ENCODE results near the gene NBPF11. TPM values are rescaled to one million over a fixed set of nuclear protein-coding genes. Genes with fewer than 3 reads are reported as not detected.

The NBPF11 gene
- polyA plus RNA-seq, 1 experiment, result 7.6 TPM

DNA sequence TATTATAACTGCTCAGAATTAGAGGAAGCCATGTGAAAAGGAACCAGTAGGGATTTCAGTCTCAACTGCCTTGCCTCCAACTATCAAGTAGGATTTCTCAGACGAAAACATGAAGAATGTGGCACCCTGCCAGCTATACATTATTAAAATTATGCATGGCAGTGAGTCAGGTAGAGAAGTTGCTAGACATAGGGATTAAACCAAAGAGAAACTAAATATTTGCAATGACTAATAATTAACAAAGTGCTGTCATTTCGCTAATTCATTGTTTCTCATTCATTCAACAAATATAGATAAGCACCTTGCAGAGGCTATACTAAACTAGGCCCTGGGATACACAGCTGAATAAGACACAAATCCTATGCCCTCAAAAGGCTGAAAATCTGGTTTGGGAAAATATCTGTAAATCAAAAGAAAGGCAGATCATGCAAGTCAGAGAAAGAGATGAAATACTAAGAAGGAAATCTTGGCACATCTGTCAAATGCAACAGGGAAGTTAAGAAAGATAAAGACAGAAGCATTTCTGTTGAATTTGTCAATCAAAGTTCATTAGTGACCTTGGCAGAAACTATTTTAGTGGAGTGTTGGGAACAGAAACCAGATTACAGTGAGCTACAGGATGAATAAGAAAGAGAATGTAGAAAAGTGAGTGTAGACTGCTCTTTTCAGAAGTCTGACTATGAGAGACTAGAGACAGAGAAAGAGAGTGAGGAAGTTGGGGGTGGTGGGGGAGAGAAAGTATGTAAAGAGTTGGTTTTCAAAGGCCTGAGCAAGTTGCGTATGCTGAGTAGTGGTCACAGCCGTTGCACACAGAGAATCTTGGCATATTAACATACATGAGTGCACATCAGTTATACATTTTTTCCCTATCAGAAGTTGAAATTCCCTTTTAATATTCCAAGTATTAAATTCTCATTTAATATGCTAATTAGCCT lies 14.7 kb upstream of the NBPF11 start:
- Histone ChIP-seq H3K9me3 (ENCODE audit: control insufficient read depth, insufficient read depth, low read length) (peaks cover 2% of the 10 kb centered on the region; the same call in 1 of the 2 replicates), H3K27me3 (ENCODE audit: control insufficient read depth, insufficient read depth, low read length) (peaks cover 8% of the 10 kb centered on the region), H3K4me3 (ENCODE audit: low read depth, low read length) (no peak overlapping the region), H3K27ac (ENCODE audit: low read depth, low read length) (no peak overlapping the region)
- ChIA-PET CTCF (no interaction called here), POLR2A (no interaction called here)
- TF ChIP-seq, protein P1, sequence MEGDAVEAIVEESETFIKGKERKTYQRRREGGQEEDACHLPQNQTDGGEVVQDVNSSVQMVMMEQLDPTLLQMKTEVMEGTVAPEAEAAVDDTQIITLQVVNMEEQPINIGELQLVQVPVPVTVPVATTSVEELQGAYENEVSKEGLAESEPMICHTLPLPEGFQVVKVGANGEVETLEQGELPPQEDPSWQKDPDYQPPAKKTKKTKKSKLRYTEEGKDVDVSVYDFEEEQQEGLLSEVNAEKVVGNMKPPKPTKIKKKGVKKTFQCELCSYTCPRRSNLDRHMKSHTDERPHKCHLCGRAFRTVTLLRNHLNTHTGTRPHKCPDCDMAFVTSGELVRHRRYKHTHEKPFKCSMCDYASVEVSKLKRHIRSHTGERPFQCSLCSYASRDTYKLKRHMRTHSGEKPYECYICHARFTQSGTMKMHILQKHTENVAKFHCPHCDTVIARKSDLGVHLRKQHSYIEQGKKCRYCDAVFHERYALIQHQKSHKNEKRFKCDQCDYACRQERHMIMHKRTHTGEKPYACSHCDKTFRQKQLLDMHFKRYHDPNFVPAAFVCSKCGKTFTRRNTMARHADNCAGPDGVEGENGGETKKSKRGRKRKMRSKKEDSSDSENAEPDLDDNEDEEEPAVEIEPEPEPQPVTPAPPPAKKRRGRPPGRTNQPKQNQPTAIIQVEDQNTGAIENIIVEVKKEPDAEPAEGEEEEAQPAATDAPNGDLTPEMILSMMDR (IDR thresholded peaks at IDR 0.05; ENCODE audit: low read depth, low read length), result no peak
- DNase-seq (ENCODE audit: low read depth, low spot score), result no peak

DNA sequence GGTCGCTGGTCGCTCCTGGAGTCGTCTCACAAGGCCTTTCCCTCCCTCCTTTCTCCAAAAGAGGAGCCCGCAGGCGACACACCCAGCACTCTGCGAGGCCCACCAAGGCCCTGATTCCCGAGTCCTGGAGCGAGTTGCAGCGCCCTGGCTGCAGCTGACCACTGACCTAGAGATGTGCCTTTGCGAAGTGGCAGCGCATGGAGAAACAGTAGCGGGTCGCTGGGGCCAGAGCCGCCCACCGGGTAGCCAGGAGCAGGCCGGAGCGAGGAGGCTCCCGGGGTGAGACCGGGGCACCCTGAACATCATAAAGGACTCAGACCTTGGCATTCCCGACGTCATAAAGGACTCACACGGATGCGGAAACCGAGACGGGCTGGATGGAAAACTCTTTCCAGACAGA lies 10.3 kb upstream of the NBPF11 start:
- ChIA-PET POLR2A (no interaction called here), CTCF (no interaction called here)
- Histone ChIP-seq H3K4me3 (ENCODE audit: low read depth, low read length) (no peak overlapping the region), H3K27me3 (ENCODE audit: control insufficient read depth, insufficient read depth, low read length) (peaks cover 40% of the 10 kb centered on the region), H3K27ac (ENCODE audit: low read depth, low read length) (no peak overlapping the region), H3K9me3 (ENCODE audit: control insufficient read depth, insufficient read depth, low read length) (peaks cover 27% of the 10 kb centered on the region)
- TF ChIP-seq, protein P1 (IDR thresholded peaks at IDR 0.05; ENCODE audit: low read depth, low read length), result no peak
- DNase-seq (ENCODE audit: low read depth, low spot score), result no peak

DNA sequence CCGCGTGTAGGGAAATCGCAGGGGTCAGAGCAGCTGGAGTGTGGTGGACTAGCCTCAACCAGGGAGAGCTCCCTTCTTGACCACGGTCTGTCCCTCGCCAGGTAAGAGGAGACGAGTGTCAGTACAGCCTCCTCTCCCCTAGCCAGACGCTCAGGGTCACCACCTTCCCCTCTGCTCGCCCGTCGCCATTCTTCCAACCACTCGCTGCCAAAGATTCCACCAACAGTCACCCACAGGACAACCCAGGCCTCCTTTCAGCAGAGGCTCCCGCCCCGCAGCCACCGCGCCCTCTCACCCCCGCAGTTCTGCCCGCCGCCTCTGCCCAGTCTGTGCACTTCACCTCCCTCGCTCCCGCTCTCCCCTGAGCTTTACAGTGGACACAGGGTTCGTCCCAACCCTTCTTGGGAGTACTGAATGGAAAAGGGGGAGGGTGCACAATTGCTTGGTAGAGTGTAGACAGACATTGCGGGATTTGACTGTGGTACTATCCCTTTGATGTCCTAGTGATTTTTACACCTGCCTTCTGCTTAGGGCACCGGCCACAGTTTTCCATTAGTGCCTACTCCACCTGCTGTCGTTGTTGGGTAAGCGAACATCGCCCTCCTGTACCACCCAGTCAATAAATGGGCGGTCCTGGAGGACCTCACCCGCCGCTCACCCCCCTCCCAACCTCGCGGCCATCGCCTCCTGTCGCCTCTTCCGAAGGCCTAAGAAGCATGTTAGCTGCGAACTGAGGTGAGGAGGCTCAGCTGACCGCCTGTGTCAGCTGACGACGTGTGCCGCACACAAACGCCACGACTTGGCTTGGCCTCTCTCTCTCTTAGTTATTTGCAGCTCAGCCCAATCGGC lies 9.2 kb upstream of the NBPF11 start:
- Histone ChIP-seq H3K4me3 (ENCODE audit: low read depth, low read length) (no peak overlapping the region), H3K27ac (ENCODE audit: low read depth, low read length) (no peak overlapping the region), H3K9me3 (ENCODE audit: control insufficient read depth, insufficient read depth, low read length) (peaks cover 27% of the 10 kb centered on the region), H3K27me3 (ENCODE audit: control insufficient read depth, insufficient read depth, low read length) (peaks cover 41% of the 10 kb centered on the region)
- TF ChIP-seq, protein P1 (IDR thresholded peaks at IDR 0.05; ENCODE audit: low read depth, low read length), result no peak
- DNase-seq (ENCODE audit: low read depth, low spot score), result no peak
- POLR2A ChIA-PET, result no interaction called here
- CTCF ChIA-PET, result no interaction called here

DNA sequence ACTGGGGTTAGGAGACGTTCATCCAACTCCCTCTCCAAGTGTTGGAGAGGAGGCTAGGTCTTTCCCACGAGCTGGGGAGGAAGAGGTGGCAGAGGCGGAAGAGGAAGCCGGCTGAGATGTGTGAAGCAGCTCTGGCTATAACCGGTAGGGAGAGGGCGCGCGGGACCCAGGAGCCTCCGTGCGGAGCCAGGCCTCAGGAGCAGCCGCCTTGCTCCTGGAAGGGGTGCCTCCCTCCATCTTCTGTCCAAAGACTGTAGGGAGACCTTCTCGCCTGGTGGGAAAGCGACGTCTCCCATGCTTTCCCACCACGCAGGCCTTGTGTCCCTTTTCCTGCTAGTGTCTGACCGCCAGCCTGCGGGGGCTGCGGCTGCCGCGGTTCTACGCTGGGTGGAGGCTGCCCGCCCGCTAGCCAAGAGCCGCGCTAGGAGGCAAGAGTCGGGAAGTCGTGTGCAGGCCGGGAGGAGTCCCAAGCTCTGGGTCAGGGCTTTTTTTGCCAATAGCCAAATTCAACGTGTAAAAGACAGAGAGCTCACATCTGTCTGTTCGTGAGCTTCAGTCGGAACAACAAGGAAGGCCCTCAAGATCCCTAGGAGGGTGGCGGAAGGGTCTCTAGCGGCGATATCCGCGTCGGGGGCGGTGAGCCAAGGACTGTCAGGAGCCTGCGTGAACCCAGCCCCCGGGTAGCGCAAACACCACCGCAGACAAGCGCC lies 8.4 kb upstream of the NBPF11 start:
- peaks cover 45% of the 10 kb centered on the region for H3K27me3 ChIP-seq (ENCODE audit: control insufficient read depth, insufficient read depth, low read length)
- H3K9me3 ChIP-seq (ENCODE audit: control insufficient read depth, insufficient read depth, low read length), result peaks cover 27% of the 10 kb centered on the region
- H3K4me3 ChIP-seq (ENCODE audit: low read depth, low read length), result no peak overlapping the region
- ChIA-PET CTCF (no interaction called here), POLR2A (no interaction called here)
- H3K27ac ChIP-seq (ENCODE audit: low read depth, low read length), result no peak overlapping the region
- TF ChIP-seq, protein P1 (IDR thresholded peaks at IDR 0.05; ENCODE audit: low read depth, low read length), result no peak
- DNase-seq (ENCODE audit: low read depth, low spot score), result no peak

All from AG04450 (cell line).